HG02623 (cell line): ENCODE measurements around the gene NCOA7.
"Not testable (repeated sequence)": the region's sequence is repeated elsewhere in the genome, so short reads cannot be mapped to it uniquely, and the experiment has no call there.

Experiments
- ATAC-seq: cut with Tn5 transposase; IDR thresholded peaks from one replicate; pipeline ENCODE4 v1.9.1; 2021; ENCODE audit warnings: moderate library complexity; ENCODE audit not compliant: unreplicated experiment

The NCOA7 gene

DNA sequence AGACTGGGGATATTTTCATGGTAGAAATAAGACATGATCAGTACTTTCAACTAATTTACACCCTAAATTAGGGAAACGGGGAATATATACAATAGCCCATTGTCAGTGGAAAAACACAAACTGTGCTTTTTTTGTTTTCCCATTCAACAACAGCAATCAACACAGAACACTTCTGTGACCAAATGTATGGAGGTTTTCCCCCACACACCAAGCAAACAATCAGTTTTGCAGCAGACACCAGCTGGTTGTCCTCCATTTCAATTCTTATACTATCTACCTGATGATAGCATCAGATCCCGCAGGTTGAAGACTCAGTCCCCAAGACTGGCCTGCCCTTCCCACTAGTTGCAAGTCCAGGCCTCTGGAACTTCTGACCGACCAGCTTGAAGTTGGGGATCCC, 170.4 kb downstream of the NCOA7 start:
- no peak for ATAC-seq

DNA sequence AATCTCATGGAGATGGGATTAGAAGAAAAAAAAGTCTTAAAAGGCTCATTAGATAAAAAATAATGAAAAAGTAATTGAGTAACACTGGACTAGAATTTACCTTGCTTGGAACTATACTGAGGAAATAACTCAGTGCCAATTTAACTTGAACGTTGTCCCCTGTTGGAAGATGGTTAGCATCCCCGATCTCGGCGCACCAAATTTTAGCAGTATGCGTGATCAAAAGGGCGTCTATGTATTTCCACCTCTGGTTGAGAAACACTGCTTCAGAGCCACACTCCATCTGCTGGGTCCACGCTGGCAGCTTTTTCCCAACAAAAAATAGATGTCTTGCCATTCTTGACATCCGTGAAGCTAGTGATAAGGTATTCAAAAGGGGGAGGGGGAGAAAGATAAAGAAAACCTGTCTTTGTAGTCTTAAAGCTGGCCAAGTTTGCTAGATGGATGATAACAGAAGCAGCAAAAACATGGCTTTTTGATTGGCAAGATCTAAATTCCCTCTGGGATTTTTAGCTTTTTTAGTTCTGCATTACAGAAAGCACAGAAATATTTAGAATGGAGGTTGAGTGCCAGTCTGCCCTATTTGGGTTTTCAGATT, 172.2 kb downstream of the NCOA7 start:
- no peak for ATAC-seq

DNA sequence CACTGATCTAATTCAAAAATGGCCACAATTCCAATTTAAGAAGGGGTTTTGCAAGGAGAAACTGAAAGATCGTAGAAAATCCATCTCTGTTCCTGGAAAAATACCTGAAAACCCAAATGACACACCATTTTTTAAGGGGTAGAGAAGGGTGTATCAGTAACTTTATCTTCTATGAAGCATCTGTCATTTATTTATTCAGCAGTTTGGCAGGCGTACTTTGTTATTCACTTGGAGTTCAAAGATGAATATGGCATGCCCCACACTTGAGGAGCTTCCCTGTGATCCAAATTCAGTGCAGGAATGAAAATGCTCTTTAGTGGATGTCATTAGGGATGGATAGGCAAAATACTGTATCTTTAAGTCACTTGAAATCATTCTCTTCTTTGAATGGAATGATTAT, 173.1 kb downstream of the NCOA7 start:
- no peak for ATAC-seq

- ATAC-seq: no peak
Measured at GRCh38 chr6:125966569-125966968, 175.8 kb downstream of the NCOA7 start.

DNA sequence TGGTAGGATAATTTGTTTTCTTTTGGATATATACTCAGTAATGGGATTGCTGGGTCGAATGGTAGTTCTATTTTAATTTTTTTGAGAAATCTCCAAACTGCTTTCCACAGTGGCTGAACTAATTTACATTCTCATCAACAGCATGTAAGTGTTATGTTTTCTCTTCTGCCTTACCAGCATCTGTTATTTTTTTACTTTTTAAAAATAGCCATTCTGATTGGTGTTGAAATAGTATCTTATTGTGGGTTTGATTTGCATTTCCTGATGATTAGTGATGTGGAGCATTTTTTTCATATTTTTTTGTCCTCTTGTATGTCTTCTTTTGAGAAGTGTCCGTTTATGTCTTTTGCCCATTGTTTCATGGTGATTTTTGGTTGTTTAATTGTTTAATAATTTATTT, 177.7 kb downstream of the NCOA7 start:
- no peak for ATAC-seq

DNA sequence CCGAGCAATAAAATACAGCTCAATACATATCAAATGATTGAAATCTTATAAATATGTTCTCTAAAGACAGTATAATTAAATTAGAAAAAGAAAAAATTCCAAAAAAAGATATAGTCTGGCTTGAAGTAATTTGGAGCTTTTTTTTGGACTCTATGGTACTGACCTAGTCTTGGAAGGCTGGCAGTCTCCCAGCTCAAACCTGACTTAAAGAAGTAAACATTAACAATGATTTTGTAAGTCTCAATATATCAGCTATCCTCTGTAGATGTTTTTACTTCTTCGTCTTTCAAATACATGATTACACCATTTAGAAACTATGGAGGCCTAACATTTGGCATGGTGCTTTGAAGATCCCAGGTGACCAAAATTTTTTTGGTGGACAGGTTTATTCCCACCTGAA, 180.0 kb downstream of the NCOA7 start:
- ATAC-seq: no peak

GRCh38 chr6:125972478-125972877, 181.7 kb downstream of the NCOA7 start:
- not testable (repeated sequence) for ATAC-seq

- ATAC-seq: peak; percentile 81
Measured at GRCh38 chr6:125974214-125974866, 183.6 kb downstream of the NCOA7 start.

GRCh38 chr6:125979101-125979500, 188.3 kb downstream of the NCOA7 start:
- no peak for ATAC-seq
